ENCODE results near the gene PRRC1.
"Not testable (repeated sequence)": the region's sequence is repeated elsewhere in the genome, so short reads cannot be mapped to it uniquely, and the experiment has no call there.

Gene PRRC1

GRCh38 chr5:127517480-127518318 lies at the start of gene PRRC1:
Gene PRRC1, plus strand, starts transcription at chr5:127517640. Its CDS starts 5,840 bp downstream, at chr5:127523480.
- peak; percentile 82 for DNase-seq

- no peak for DNase-seq
Measured at GRCh38 chr5:127471211-127471610, 46.2 kb upstream of the PRRC1 start.

- DNase-seq, result no peak
Measured at GRCh38 chr5:127472700-127473099, 44.7 kb upstream of the PRRC1 start.

GRCh38 chr5:127486471-127486870 lies 31.0 kb upstream of the PRRC1 start:
- no peak for DNase-seq

- peak; percentile 31 for DNase-seq
Measured at GRCh38 chr5:127492854-127493738, 24.3 kb upstream of the PRRC1 start.

- no peak for DNase-seq
Measured at GRCh38 chr5:127498548-127498947, 18.9 kb upstream of the PRRC1 start.

- DNase-seq, result no peak
Measured at GRCh38 chr5:127505905-127506304, 11.5 kb upstream of the PRRC1 start.

GRCh38 chr5:127506616-127507015 lies 10.8 kb upstream of the PRRC1 start:
- DNase-seq, result no peak

GRCh38 chr5:127508644-127509373 lies 8.6 kb upstream of the PRRC1 start:
- DNase-seq, result no peak

GRCh38 chr5:127513408-127513970 lies 4.0 kb upstream of the PRRC1 start:
- DNase-seq, result no peak

- no peak for DNase-seq
Measured at GRCh38 chr5:127514816-127515215, 2.6 kb upstream of the PRRC1 start.

GRCh38 chr5:127515693-127516440 lies 1.6 kb upstream of the PRRC1 start:
- no peak for DNase-seq

GRCh38 chr5:127517110-127517479 lies 345 bp upstream of the PRRC1 start:
- no peak for DNase-seq

GRCh38 chr5:127518319-127518621 lies 830 bp downstream of the PRRC1 start:
- DNase-seq, result peak; percentile 41

- DNase-seq, result no peak
Measured at GRCh38 chr5:127519527-127519926, 2.1 kb downstream of the PRRC1 start.

- no peak for DNase-seq
Measured at GRCh38 chr5:127521138-127521770, 3.8 kb downstream of the PRRC1 start.

- no peak for DNase-seq
Measured at GRCh38 chr5:127525181-127525580, 7.7 kb downstream of the PRRC1 start.

- DNase-seq, result no peak
Measured at GRCh38 chr5:127529904-127530682, 12.7 kb downstream of the PRRC1 start.

- DNase-seq, result no peak
Measured at GRCh38 chr5:127536687-127537086, 19.2 kb downstream of the PRRC1 start.

- DNase-seq, result not testable (repeated sequence)
Measured at GRCh38 chr5:127540553-127540952, 23.1 kb downstream of the PRRC1 start.

- not testable (repeated sequence) for DNase-seq
Measured at GRCh38 chr5:127545249-127545648, 27.8 kb downstream of the PRRC1 start.
